ENCODE measurements around the gene RNF183. TPM values are rescaled to one million over a fixed set of nuclear protein-coding genes. Genes with fewer than 3 reads are reported as not detected.

Gene RNF183, protein sequence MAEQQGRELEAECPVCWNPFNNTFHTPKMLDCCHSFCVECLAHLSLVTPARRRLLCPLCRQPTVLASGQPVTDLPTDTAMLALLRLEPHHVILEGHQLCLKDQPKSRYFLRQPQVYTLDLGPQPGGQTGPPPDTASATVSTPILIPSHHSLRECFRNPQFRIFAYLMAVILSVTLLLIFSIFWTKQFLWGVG
- total RNA-seq, result 3.1 TPM

DNA sequence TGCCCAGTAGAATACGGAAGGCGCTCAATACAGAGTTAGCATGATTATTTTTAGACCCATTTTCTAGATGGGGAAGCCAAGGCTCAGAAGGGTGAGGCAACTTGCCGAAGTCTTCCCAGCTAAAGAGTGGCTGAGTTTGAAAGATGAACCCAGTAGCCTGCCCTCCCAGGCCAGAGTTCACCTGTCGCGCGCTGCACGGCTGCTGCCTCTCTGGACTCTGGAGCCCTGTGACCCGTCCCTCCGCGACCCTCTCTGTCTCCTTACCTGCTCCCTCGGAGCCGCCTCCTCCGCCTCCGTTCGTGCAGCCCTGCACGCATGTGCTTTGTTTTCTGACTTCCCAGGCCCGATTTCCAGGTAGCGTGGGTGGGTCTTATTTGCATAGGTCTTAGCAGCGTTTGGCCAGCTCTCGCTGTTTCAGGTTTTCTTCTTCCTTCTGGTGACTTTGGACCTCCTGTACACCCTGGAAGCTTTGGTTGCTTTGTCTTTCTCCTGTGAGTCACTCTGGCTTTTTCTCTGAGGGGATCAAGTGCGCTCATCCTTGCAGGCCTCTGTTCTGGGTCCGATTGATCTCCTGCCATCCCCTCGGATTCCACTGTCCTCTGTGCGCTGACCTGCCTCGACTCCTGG is at the start of gene RNF183:
TSS of gene RNF183 (minus strand) at position 585 of the 627 bp plus-strand sequence. CDS start 5,192 bp downstream, outside the sequence.

DNA sequence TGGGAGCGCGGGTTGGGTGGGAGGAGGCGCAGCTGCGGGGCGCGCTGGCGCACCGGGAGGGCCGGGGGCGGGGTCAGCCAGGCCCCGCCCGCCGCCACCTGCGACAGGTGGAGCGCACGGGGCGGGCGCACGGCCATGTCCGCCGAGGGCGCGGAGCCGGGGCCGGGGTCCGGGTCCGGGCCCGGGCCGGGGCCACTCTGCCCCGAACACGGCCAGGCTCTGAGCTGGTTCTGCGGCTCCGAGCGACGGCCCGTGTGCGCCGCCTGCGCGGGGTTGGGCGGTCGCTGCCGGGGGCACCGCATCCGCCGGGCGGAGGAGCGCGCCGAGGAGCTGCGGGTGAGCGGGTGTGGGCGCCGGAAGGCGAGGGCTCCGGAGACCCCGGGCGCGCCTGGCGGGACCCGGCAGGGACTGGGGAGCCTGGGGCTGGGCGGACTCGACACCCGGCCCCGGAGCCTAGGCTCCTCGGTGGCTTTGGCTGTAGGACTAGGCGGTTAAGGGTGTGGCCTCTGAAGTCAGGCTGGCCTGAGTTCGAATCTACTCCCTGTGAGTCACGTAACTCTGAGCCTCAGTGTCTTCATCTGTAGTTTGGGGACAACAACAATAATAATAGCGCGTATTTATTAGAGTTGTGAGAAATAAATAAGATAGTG is 46.4 kb upstream of the RNF183 start, which contains the start of gene BSPRY:
TSS of gene BSPRY (plus strand) at position 97 of the 650 bp plus-strand sequence. CDS start at position 136, 39 bp downstream.

DNA sequence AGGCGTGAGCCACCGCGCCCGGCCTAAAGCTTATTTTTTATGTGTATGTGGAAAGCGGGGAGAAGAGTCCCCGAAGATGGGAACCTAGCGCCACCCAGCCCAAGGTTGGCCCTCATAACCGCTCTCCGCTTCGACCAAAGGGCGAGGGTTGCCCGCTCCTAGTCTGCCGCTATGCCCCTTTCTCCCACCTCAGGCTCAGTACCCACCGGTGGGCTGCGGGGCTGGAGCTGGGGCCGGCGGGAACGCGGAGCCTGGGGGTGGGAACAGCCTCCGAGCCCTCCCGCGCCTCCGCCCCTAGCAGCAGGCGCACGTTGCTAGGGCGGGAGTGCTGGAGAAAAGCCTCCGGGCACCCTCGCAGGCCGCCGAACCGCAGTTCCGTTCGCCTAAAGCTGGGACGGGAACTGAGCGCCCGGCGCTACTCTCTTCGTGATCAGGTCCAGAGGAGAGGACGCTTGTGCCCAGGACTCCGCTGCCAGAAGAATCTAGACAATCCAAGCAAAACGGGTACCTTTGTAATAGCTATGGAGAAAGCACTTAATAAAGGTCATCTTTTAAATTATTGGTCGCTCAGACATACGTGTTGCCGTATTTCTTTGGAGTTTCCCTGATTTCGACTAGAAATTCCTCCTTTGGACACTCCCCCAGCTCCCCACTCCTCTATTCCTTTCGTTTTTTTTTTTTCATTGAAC is 37.0 kb upstream of the RNF183 start, which contains the start of gene WDR31:
TSS of gene WDR31 (minus strand) at position 265 of the 689 bp plus-strand sequence. CDS start 8,253 bp downstream, outside the sequence.

DNA sequence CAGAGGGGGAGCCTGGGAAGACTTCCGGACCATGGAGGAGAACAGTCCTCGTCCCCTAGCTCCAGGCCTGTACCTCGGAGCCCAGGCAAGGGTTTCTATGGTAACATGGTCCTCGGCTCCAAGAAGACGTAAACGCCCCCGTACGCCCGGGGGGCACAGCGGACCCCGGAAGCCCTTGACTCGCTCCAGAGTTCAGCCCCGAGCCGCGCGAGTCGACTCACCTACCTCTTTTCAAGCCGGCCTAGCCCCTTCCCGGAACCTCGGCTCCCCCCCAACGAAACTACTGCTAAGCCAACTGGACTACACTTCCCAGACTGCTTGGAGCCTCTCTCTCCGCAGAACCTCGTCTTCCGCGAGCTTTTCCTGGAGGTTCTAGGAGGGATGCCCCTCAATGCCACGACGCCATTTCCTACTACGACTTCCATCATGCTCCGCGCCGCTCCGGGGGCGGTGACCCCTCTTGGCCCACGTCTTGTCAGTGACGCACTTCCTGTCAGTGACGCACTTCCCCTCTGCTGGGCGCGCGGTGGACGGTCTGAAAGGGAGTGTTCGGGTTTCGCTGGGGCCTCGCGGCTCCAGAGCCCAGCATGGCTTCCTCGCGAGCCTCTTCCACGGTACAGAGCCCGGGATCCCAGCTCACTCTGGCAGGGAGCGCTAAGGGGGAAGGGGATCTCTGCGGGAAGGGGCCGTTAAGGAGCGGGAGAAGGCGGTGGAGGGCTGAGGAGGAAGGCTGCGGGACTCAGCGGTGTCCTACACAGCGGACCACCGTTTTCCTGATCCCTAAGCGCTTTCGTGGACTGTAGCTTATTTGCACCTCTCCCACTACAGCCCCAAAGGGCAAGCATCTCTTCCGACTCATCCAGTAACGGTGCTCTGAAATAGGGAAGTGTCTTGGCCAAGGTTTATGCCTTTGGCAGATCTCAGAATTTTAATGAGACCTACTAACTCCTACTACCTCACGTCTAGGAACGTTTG is 27.7 kb downstream of the RNF183 start, which contains the start of the genes CDC26 and PRPF4:
TSS of gene CDC26 (minus strand) at position 416 of the 975 bp plus-strand sequence. CDS start 3,065 bp downstream, outside the sequence.
TSS of gene PRPF4 (plus strand) at position 502 of the 975 bp plus-strand sequence. CDS start at position 588, 86 bp downstream.

Other genes starting within 250 kb of the RNF183 start
- 4.7 TPM for gene ZFP37, start 246.7 kb downstream of the RNF183 start, total RNA-seq
- 5.1 TPM for gene SLC31A2, start 152.4 kb downstream of the RNF183 start, total RNA-seq
- 23.1 TPM for gene FKBP15, start 82.1 kb downstream of the RNF183 start, total RNA-seq
- gene SLC31A1, start 81.8 kb downstream of the RNF183 start, total RNA-seq, result 14.2 TPM
- 14.9 TPM for gene CDC26, start 27.8 kb downstream of the RNF183 start, total RNA-seq
- 22.2 TPM for gene PRPF4, start 27.7 kb downstream of the RNF183 start, total RNA-seq
- gene WDR31, start 36.9 kb upstream of the RNF183 start, total RNA-seq, result 4.4 TPM
- gene BSPRY, start 46.2 kb upstream of the RNF183 start, total RNA-seq, result 8.8 TPM
- gene HDHD3, start 73.6 kb upstream of the RNF183 start, total RNA-seq, result 30.2 TPM
- gene ALAD, start 97.9 kb upstream of the RNF183 start, total RNA-seq, result 36.5 TPM
- gene POLE3, start 107.3 kb upstream of the RNF183 start, total RNA-seq, result 29.3 TPM
- gene C9orf43, start 107.4 kb upstream of the RNF183 start, total RNA-seq, result 0.88 TPM
- gene RGS3, start 160.4 kb upstream of the RNF183 start, total RNA-seq, result 65.4 TPM